Tibial artery (tissue), 4 donors: ENCODE results near the gene NXPH1.

Experiments
- DNase-seq, 2 donors: peaks; one replicate each; pipeline ENCODE4 v3.0.0-alpha.2; 2019
- H3K27ac ChIP-seq, 2 donors: fragments of 200-600 bp; sonication (generic) in 1 of 2; 1 replicate in 1 of 2; 2 replicates in 1 of 2; pipeline ENCODE4 v1.5.1; 2018 to 2019; ENCODE audit warnings: mild to moderate bottlenecking in 1 of 2
- H3K27me3 ChIP-seq, 2 donors: fragments of 200-600 bp; sonication (generic) in 1 of 2; one replicate each; pipeline versions ENCODE4 v1.5.1 to v1.6.0; 2016 to 2019
- H3K36me3 ChIP-seq, 3 donors: fragments of 200-600 bp; sonication (generic) in 2 of 3; one replicate each; pipeline ENCODE4 v1.5.1; 2016 to 2019; ENCODE audit warnings: mild to moderate bottlenecking in 2 of 3
- H3K4me1 ChIP-seq, 4 donors: fragments of 200-600 bp; sonication (generic) in 2 of 4; 1 replicate in 3 of 4; 2 replicates in 1 of 4; pipeline ENCODE4 v1.5.1; 2016 to 2019
- H3K4me3 ChIP-seq, 2 donors: fragments of 200-600 bp; sonication (generic) in 1 of 2; 1 replicate in 1 of 2; 2 replicates in 1 of 2; pipeline ENCODE4 v1.5.1; 2018 to 2019; ENCODE audit warnings: mild to moderate bottlenecking in 2 of 2
- H3K9me3 ChIP-seq, 3 donors: fragments of 200-600 bp; sonication (generic) in 1 of 3; one replicate each; pipeline ENCODE4 v1.5.1; 2016 to 2019
- intact Hi-C: fragments of 100-400 bp; cut with DNase I; formaldehyde crosslinking; loops from one replicate; pipeline ENCODE4 v1.15.0; 2023; ENCODE audit warnings: low total_unique reads
- TF ChIP-seq, protein P1 (sequence below), 2 experiments: fragments of 200-600 bp in 1 of 2; fragments of 450-650 bp in 1 of 2; IDR thresholded peaks; one replicate each; pipeline ENCODE4 v1.5.1; 2017 to 2019; ENCODE audit warnings: antibody characterized with exemption in 2 of 2, mild to moderate bottlenecking in 1 of 2, moderate library complexity in 1 of 2

NXPH1 gene

DNA sequence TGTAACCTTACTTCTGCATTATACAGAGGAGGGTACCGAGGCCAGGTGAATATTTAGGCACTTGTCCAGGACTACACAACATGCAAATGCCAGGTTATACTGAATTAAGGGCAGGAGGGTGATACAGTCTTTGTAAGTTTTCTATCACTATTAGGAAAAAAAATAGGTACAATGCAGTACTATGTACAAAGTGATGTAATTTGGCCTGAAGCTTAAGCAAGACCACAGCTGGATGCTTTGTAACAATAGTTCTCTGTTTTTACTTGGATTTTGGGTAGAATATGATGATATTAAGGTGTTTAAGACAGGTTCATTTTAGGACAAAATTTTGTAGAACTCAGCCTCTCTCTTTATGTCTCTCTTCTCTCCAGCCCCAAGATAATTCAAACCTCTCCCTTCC is 2.8 kb upstream of the NXPH1 start:
- intact Hi-C loops: no loop called here
- no peak for DNase-seq
- TF ChIP-seq, protein P1, sequence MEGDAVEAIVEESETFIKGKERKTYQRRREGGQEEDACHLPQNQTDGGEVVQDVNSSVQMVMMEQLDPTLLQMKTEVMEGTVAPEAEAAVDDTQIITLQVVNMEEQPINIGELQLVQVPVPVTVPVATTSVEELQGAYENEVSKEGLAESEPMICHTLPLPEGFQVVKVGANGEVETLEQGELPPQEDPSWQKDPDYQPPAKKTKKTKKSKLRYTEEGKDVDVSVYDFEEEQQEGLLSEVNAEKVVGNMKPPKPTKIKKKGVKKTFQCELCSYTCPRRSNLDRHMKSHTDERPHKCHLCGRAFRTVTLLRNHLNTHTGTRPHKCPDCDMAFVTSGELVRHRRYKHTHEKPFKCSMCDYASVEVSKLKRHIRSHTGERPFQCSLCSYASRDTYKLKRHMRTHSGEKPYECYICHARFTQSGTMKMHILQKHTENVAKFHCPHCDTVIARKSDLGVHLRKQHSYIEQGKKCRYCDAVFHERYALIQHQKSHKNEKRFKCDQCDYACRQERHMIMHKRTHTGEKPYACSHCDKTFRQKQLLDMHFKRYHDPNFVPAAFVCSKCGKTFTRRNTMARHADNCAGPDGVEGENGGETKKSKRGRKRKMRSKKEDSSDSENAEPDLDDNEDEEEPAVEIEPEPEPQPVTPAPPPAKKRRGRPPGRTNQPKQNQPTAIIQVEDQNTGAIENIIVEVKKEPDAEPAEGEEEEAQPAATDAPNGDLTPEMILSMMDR (IDR thresholded peaks at IDR 0.05): no peak
- no peak overlapping the region for H3K4me3 ChIP-seq
- H3K27ac ChIP-seq: no peak overlapping the region
- peaks cover 0 to 38% of the 10 kb centered on the region in 2 donors for H3K27me3 ChIP-seq
- no peaks in the 10 kb centered on the region for H3K36me3 ChIP-seq
- H3K4me1 ChIP-seq: peaks cover 0 to 20% (median 7%) of the 10 kb centered on the region in 4 donors
- H3K9me3 ChIP-seq: no peaks in the 10 kb centered on the region

DNA sequence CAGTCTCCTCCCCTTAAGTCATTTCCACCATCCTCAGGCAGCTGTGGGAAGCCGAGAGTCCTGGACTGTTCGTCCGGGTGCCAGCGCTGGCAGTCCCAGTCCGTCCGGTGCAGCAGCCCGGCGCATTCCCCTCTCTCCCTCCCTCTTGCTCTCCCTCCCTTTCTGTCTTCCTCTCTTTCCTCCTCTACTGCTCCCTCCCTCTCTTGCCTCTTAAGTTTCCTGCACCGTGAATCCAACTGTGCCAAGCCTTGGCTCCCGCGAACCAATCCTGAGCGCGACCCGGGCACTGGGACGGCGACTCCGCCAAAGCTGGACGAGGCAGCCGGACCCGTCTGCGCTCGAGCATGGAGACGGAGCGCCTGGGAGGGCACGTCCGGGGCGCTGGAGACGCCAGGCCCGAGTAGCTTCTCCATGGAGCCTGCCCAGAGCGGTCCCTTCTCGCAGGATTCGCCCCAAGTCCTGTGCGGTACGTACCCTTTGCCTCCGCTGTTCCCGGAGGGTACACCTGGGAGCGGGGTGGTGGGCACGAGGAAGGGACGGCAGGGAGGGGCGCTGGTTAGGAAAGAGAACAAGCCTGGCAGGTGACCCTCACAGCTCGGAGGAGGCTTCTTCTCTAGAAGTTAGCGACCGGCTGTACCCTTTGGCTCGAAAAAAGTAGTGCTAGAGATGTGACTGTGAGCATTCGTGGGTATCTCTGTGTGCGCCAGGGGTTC is 1.0 kb downstream of the NXPH1 start:
- H3K27me3 ChIP-seq: peaks cover 0 to 72% of the 10 kb centered on the region in 2 donors
- no peak overlapping the region for H3K27ac ChIP-seq
- H3K36me3 ChIP-seq: no peaks in the 10 kb centered on the region
- TF ChIP-seq, protein P1 (IDR thresholded peaks at IDR 0.05): no peak
- H3K4me3 ChIP-seq: no peak overlapping the region
- intact Hi-C loops: no loop called here
- H3K4me1 ChIP-seq: peaks cover 0 to 24% (median 7%) of the 10 kb centered on the region in 4 donors
- no peak for DNase-seq
- no peaks in the 10 kb centered on the region for H3K9me3 ChIP-seq

DNA sequence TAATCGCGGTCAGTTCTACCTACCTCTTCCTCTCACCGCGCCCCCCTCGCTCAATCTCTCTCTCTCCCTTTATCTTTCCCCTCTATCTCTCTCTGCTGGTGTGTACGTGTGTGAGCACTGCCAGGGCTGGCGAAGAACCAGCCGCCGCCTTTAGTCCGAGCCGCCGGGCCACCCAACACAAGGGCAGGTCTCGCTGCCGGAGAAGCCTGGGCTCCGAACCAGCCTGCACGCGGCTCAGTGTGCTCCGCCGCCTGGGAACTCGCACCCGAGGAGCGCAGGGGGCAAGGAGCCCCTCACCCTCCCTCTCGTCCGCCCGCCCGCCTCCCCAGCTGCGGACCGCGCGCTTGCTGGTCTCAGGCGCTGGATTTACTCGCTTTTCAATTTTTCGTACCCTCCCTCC is 1.7 kb downstream of the NXPH1 start:
- no peaks in the 10 kb centered on the region for H3K9me3 ChIP-seq
- TF ChIP-seq, protein P1 (IDR thresholded peaks at IDR 0.05): no peak
- H3K27me3 ChIP-seq: peaks cover 0 to 77% of the 10 kb centered on the region in 2 donors
- no peaks in the 10 kb centered on the region for H3K36me3 ChIP-seq
- intact Hi-C loops: no loop called here
- no peak overlapping the region for H3K4me3 ChIP-seq
- peaks cover 0 to 24% (median 7%) of the 10 kb centered on the region in 4 donors for H3K4me1 ChIP-seq
- H3K27ac ChIP-seq: no peak overlapping the region
- DNase-seq: no peak

DNA sequence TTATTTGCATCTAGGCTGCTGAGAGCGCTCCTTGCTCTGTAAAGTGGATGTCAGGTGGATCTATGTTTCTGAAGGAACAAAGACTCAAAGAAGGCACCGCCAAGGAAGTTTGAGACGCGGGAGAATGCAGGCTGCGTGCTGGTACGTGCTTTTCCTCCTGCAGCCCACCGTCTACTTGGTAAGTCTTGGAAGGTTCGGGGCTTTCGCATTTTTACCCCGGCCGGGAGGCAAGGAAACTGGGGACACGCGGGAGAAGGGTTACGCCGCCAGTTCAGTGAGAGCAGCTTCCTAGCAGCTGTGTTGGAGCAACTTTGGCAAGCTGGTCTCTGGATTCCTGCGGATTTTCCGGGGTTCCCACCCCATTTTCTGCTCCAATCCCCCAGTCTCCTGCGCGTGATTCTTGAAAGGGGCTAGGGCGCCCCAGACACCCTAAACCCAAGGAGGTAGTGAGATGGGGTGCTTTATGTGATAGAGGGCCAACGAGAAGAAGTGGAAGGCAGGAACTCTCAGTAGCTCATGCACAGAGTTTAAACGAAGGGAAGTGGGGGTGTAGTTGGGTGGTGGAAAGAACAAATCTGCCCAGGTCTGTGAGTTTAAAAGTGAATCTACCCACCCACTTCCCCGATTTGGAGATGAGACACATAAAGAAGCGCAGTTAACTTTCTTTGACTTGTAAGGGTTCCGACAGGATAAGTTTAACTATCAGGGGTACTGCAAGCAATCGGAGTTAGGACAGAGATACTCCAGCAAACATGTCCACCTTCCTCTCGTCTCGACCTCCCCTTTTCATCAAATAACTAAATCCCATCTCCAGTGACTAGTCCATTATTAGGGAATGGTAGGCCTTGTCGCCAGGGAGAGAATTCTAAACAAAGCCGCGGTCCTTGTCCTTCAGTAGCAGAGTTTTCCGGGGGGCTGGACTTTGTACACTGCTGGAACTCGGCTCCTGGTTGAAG is 2.5 kb downstream of the NXPH1 start:
- H3K27me3 ChIP-seq: peaks cover 0 to 83% of the 10 kb centered on the region in 2 donors
- no peaks in the 10 kb centered on the region for H3K9me3 ChIP-seq
- no peak overlapping the region for H3K27ac ChIP-seq
- TF ChIP-seq, protein P1 (IDR thresholded peaks at IDR 0.05): no peak
- H3K36me3 ChIP-seq: no peaks in the 10 kb centered on the region
- DNase-seq: no peak
- intact Hi-C loops: no loop called here
- H3K4me1 ChIP-seq: peaks cover 0 to 24% (median 7%) of the 10 kb centered on the region in 4 donors
- no peak overlapping the region for H3K4me3 ChIP-seq

DNA sequence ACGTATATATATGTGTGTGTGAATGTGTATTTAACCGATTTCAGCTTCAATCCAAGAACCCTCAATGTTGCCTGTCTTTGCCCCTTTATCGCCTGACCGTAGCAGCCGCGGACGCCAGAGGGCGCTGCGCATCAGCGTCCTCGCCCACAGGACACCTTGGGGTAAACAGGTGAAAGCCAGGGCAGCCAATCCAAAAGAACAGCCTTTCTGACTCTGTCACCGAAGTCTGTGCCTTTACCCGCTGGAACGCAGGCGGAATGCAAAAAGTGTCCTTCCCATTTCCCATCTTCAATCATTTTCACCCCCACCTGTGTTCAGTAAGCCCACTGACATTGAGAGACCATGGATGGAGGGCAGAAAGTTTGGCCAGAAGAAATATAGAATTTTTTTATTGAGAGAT is 3.6 kb downstream of the NXPH1 start:
- intact Hi-C loops: no loop called here
- Histone ChIP-seq H3K4me1 (peaks cover 0 to 25% (median 7%) of the 10 kb centered on the region in 4 donors), H3K4me3 (no peak overlapping the region), H3K27me3 (peaks cover 0 to 93% of the 10 kb centered on the region in 2 donors), H3K9me3 (no peaks in the 10 kb centered on the region), H3K27ac (no peak overlapping the region), H3K36me3 (no peaks in the 10 kb centered on the region)
- TF ChIP-seq, protein P1 (IDR thresholded peaks at IDR 0.05): no peak
- DNase-seq: no peak
